GM21786 (cell line): ENCODE results near the gene TUBGCP5.
"Not testable (repeated sequence)": the region's sequence is repeated elsewhere in the genome, so short reads cannot be mapped to it uniquely, and the experiment has no call there.

Experiments
- ATAC-seq: cut with Tn5 transposase; IDR thresholded peaks from one replicate; pipeline ENCODE4 v1.9.1; 2021; ENCODE audit not compliant: unreplicated experiment

The TUBGCP5 gene

DNA sequence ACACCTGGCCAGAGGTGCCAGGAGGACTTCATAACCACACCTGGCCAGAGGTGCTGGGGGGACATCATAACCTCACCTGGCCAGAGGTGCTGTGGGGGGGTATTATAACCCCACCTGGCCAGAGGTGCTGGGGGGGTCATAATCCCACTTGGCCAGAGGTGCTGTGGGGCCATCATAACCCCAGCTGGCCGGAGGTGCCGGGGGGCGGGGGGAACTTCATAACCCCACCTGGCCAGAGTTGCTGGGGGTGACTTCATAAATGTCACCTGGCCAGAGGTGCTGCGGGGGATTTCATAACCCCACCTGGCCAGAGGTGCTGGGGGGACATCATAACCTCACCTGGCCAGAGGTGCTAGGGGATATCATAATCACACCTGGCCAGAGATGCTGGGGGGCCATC is 4.2 kb upstream of the TUBGCP5 start:
- not testable (repeated sequence) for ATAC-seq

- ATAC-seq, result not testable (repeated sequence)
Observed at GRCh38 chr15:23041736-23042135, 2.4 kb upstream of the TUBGCP5 start.

DNA sequence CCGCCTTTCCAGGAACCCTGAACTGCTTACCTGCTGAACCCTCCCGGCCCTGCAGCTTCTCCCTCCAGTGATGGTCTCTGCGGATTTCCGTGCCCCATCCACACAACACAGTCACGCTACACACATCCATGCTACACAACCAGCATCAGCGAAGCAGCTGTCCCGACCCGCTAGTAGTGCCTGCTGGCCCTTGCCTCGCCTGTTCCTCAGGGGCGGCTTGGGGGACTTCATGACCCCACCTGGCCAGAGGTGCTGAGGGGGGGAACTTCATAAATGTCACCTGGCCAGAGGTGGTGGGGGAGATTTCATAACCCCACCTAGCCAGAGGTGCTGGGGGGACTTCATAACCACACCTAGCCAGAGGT is 530 bp upstream of the TUBGCP5 start:
- ATAC-seq, result peak; percentile 17

GRCh38 chr15:23038726-23039142 is 635 bp downstream of the TUBGCP5 start:
- peak; percentile 5 for ATAC-seq

DNA sequence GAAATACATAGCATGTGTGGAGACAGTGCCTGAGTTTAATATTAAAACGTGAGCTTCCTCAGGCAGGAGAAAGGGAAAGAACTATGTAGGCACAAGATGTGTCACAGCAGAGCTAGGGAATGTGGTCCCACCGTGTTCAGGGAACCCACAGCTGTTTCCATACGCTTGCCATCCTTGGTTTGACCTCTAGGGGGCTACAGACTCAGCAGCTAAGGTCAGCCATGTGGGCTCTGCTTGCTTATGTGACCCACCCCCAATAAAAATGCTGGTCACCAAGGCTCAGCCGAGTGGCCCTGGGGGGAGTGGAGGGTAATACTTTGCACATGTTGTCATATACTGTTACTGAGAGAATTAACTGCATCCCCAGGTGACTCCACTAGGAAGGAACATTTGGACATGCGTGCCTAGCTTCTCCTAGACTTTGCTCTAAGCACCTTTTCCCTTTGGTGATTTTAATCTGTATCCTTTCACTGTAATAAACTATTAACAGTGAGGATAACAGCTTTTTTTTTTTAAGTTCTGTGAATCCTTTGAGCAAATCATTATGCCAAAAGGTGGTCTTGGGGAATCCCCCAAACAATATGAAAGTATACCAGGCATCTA is 3.3 kb downstream of the TUBGCP5 start:
- no peak for ATAC-seq

DNA sequence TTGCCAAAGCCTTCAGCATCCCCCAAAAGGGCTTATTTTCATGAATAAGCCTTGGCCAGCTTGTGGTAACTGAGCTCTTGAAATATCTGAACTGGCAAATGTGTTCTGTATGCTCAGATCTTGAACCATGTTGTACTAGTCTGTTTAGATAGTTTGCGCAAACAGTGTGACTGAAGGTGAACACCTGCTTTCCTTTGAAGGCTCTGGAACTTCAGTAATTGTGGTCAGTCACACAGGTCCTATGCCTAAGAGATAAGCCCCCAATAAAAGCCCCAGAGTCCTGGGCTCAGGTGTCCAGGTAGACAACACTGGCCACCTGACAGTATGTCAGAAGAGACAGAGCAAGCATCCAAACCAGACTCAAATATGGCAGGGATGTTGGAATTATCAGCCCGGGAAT is 5.4 kb downstream of the TUBGCP5 start:
- no peak for ATAC-seq

GRCh38 chr15:23026218-23026617 is 13.2 kb downstream of the TUBGCP5 start:
- ATAC-seq, result no peak

- ATAC-seq, result no peak
Observed at GRCh38 chr15:23022156-23022555, 17.2 kb downstream of the TUBGCP5 start.

GRCh38 chr15:23014394-23015000 is 24.9 kb downstream of the TUBGCP5 start:
- ATAC-seq, result no peak

DNA sequence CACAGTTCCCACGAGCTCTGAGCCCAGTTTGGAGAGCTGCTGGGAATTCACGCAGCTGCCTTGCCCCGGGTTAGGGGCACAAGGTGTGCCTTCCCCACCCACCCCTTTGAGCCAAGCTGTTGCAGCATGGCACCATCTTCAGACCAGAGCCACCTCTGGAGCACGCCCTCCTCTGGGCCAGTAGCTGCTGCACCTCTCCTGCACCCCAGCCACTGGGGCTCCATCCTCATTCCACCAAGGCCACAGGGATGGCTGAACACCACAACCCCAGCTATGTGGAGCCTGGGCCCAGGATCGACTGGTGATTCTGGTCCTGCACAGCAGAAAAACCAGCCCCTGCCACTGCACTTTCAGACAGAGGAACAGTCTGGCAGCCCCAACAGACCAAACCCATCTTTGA is 25.7 kb downstream of the TUBGCP5 start:
- ATAC-seq, result no peak

DNA sequence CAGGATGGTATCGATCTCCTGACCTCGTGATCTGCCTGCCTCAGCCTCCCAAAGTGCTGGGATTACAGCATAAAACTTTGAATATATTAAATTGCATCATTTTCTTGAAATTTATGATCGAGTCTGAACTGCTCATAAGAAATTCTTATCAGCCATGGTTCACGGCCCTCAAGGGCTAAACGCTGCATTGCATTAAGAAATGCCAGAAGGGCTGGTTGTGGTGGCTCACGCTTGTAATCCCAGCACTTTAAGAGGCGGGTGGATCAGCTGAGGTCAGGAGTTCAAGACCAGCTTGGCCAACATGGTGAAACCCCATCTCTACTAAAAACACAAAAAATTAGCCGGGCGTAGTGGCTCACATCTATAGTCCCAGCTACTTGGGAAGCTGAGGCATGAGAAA is 26.8 kb downstream of the TUBGCP5 start:
- ATAC-seq, result not testable (repeated sequence)

- ATAC-seq, result no peak
Observed at GRCh38 chr15:23003736-23004135, 35.6 kb downstream of the TUBGCP5 start.

- ATAC-seq, result no peak
Observed at GRCh38 chr15:23002920-23003319, 36.4 kb downstream of the TUBGCP5 start.

DNA sequence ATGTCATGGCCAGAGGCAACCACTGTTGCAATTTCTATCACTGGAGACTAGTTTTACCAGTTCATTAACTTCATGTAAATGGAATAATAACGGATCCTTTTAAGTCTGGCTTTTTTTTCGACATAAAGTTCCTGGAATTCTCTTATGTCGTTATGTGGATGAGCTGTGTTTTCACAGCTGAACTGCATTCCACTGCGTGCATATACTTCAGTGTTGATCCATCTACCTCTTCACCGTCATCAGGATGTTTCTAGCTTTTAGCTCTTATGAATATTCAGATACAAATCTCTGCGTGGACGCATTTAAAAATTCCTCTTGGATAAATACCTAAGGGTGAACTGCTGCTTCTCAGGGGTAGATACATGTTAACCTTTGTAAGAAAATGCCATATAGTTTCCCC is 43.6 kb downstream of the TUBGCP5 start:
- no peak for ATAC-seq

GRCh38 chr15:22992024-22992326 is 47.4 kb downstream of the TUBGCP5 start:
- ATAC-seq, result no peak

- no peak for ATAC-seq
Observed at GRCh38 chr15:22989576-22990477, 49.5 kb downstream of the TUBGCP5 start.

DNA sequence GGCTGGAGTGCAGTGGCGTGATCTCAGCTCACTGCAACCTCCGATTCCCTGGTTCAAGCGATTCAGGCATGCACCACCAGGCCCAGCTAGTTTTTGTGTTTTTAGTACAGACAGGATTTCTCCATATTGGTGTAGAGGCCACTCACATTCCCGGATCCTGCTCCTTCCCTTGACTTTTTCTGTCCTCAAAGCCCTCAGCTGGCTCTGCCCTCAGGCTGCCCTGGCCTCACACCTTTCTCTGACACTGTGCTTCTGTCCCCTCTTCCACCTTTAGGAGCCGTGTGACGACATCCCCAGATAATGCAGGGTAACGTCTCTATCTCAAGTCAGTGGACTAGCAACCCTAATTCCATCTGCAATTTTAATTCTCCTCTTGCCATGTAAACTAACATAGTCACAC is 50.6 kb downstream of the TUBGCP5 start:
- no peak for ATAC-seq

DNA sequence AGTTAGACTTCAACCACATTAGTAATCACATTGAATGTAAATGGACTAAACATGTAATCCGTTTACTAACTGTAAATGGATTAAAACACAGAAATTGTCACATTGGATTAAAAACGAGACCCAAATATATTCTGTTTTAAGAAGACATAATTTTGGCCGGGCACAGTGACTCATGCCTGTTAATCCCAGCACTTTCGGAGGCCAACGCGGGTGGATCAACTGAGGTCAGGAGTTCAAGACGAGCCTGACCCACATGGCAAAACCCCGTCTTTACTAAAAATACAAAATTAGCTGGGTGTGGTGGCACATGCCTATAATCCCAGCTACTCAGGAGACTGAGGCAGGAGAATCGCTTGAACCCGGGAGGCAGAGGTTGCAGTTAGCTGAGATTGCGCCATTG is 57.4 kb downstream of the TUBGCP5 start:
- not testable (repeated sequence) for ATAC-seq

DNA sequence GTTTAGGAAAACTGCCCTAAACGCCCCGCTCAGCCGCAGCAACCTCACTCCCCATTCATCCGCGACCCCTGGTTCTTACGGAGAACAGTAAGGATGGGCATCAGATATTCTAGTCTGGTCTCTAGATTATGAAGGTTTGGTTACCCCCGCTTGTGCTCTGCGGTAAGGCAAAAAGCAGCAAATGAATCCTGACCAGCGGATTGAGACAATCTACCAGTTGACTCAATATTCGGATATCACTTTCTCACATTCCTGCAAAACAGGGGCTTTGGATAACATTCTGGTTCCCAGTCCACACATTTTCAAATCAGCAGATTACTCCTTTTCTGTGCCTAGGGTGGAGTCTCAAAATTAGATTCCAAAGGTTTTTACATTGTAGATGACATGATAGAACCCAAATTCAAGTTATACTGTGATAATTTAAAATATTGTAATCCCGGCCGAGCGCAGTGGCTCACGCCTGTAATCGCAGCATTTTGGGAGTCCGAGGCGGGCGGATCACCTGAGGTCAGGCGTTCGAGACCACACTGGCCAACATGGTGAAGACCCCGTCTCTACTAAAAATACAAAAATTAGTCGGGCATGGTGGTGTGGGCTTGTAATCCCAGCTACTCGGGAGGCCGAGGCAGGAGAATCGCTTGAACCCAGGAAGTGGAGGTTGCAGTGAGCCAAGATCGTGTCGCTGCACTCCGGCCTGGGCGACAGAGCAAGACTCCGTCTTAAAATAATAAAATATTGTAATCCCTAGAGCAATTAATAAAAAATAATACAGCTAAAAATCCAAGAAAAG is 58.1 kb downstream of the TUBGCP5 start:
- ATAC-seq, result no peak

- ATAC-seq, result peak; percentile 71
Observed at GRCh38 chr15:22980189-22981050, 58.9 kb downstream of the TUBGCP5 start, which contains the start of gene CYFIP1. Gene CYFIP1, minus strand, starts transcription at chr15:22980368. Its CDS starts 33,083 bp downstream, at chr15:22947285.
